ENCODE data around the gene ODAD3.
"Not testable (repeated sequence)": the region's sequence is repeated elsewhere in the genome, so short reads cannot be mapped to it uniquely, and the experiment has no call there.

Gene ODAD3

GRCh38 chr19:11435057-11435832 is at the start of gene ODAD3, which contains the start of gene PRKCSH:
ODAD3 (minus strand) TSS chr19:11435121; CDS start chr19:11435016, 105 bp downstream.
PRKCSH (plus strand) TSS chr19:11435635; CDS start chr19:11436118, 483 bp downstream.
- DNase-seq (ENCODE audit: low read depth in 2 of 2), result peak; percentile 96 to 99

GRCh38 chr19:11483366-11484111 is 48.6 kb upstream of the ODAD3 start:
- DNase-seq (ENCODE audit: low read depth in 2 of 2), result no peak

- DNase-seq (ENCODE audit: low read depth in 2 of 2), result peak; percentile 77 to 78
These were observed 47.6 kb upstream of the ODAD3 start for GRCh38 chr19:11482384-11483050.

GRCh38 chr19:11481534-11482383 is 46.8 kb upstream of the ODAD3 start:
- DNase-seq (ENCODE audit: low read depth in 2 of 2), result peak; percentile 81 to 82

DNA sequence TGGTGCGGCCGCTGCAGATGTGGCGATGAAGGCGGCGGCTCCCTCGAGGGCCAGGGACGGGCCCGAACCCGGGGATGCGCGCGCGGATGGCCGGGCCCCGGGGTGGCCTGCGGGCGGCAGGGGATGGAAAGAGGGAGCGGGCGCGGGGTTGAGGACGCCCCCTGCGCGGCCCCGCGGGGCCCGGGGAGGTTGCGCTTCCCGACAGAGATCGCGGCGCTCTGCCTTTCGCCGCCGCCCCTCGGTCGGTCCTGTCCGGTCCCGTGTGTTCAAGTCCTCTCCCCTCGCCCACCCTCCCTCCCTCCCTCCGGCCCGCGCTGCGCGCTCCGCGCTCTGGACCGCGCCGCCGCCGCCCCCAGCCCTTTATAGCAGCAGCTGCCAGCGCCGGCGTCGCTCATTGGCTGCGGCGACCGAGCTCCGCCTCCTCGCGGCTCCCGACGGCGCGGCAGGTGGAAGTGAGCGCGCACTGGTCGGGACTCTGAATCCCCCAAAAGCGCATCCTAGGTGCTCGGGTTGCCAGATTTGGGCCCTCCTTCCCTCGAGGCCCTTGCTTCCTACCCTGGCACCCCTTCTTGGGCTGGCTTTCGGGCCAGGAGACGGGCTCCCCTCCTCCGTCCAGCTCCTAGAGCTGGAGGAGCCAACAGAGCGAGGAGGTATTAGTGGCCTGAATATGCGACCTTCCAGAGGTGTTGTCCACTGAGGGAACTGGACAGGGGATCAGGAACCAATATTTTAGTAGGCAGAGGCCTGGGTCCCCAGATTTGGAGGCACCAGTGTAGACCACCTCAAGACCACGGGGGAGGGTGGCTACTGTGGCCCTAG is 46.0 kb upstream of the ODAD3 start, which contains the start of gene ELAVL3:
TSS of gene ELAVL3 (minus strand) at position 332 of the 819 bp plus-strand sequence. CDS start 438 bp downstream, outside the sequence.
- DNase-seq (ENCODE audit: low read depth in 2 of 2), result no peak

- DNase-seq (ENCODE audit: low read depth in 2 of 2), result no peak
These were observed 45.2 kb upstream of the ODAD3 start for GRCh38 chr19:11479898-11480714.

- peak in 1 of 2 donors; percentile 39 for DNase-seq (ENCODE audit: low read depth in 2 of 2)
These were observed 44.4 kb upstream of the ODAD3 start for GRCh38 chr19:11479090-11479897.

GRCh38 chr19:11478167-11479089 is 43.5 kb upstream of the ODAD3 start:
- DNase-seq (ENCODE audit: low read depth in 2 of 2), result no peak

DNA sequence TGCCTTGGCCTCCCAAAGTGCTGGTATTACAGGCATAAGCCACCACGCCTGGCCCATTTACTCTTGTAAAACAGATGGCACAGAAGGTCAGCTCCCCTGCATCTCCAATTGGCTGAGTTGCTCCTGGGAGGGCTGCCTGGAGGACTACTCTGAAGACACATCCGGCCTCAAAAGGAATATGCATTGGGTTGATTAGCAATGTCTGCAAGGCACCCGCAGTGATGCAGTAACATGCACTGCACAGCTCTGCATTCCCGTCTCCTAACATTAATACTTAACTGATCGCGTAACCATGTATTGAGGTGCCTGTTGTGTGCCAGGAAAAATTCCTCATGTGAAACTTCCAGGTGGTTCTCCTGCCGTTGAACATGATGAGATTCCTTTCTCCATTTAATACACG is 40.9 kb upstream of the ODAD3 start:
- DNase-seq (ENCODE audit: low read depth in 2 of 2), result no peak

DNA sequence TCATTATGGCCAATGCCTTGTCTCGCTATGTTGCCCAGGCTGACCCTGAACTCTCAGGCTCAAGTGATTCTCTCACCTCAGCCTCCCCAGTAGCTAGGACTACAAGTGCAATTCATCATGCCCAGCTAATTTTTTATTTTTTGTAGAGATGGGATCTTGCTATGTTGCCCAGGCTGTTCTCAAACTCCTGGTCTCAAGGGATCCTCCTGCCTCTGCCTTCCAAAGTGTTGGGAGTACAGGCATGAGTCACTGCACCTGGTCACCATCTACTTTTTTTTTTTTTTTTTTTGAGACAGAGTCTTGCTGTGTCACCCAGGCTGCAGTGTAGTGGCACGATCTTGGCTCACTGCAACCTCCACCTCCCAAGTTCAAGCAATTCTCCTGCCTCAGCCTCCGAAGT is 40.4 kb upstream of the ODAD3 start:
- DNase-seq (ENCODE audit: low read depth in 2 of 2), result not testable (repeated sequence)

DNA sequence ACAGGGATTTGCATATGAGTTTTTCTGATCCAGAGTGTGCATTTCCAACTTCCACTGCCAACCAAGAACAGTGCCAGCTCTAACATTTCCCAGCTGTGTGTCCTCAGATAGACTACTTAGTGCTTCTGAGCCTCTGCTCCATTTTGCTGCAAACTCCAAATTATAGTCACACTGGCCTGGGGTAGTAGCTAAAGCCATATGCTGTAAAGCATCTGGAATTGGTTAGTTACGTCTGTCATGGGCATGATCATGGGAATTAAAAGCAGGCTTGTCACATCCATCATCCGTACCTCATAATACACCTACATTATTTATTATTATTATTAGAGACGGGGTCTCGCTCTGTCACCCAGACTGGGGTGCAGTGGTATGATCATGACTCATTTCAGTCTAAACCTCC is 38.8 kb upstream of the ODAD3 start:
- DNase-seq (ENCODE audit: low read depth in 2 of 2), result no peak

GRCh38 chr19:11468266-11468845 is 33.4 kb upstream of the ODAD3 start:
- not testable (repeated sequence) for DNase-seq (ENCODE audit: low read depth in 2 of 2)

- DNase-seq (ENCODE audit: low read depth in 2 of 2), result no peak
These were observed 30.7 kb upstream of the ODAD3 start for GRCh38 chr19:11465600-11465999.

DNA sequence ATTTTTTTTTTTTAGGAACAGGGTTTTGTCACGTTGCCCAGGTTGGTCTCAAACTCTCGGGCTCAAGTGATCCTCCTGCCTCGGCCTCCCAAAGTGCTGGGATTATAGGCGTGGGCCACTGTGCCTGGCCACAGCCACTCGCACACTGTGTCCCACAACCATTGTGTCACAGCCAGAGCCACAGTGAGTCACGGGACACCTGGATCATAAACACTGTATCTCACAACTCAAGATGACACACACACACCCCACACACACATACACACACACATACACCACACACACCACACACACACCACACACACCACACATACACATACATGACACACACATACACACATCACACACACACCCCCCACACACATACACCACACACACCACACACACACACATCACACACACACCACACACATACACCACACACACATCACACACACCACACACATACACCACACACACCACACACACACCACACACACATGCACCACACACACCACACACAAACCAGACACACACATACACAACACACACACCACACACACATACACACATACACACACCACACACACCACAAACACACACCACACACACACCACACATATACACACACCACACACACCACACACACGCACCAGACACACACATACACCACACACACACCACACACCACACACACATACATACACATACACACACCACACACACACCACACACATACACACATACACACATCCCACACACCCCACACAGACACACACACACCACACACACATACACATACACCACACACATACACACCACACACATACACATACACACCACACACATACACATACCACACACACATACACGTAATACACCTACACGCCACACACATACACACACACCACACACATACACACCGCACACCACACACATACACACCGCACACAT is 29.7 kb upstream of the ODAD3 start:
- no peak for DNase-seq (ENCODE audit: low read depth in 2 of 2)

GRCh38 chr19:11463391-11463790 is 28.5 kb upstream of the ODAD3 start:
- no peak for DNase-seq (ENCODE audit: low read depth in 2 of 2)

DNA sequence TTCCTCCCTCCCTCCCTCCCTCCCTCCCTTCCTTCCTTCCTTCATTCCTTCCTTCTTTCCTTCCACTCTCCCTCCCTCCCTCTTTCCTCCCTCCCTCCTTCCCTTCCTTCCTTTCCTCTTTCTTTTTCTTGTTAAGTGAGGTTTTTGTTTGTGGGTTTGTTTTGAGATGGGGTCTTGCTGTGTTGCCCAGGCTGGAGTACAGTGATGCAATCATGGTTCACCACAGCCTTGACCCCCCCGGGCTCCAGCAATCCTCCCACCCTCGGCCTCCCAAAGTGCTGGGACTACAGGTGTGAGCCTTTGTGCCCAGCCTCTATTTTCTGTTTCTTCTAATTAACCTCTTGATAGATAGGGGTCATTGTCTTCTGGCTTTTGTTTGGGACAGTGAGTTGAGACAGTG is 26.5 kb upstream of the ODAD3 start:
- DNase-seq (ENCODE audit: low read depth in 2 of 2), result no peak
